Measurements from ENCODE around the gene PROSER3.
"Not testable (repeated sequence)": the region's sequence is repeated elsewhere in the genome, so short reads cannot be mapped to it uniquely, and the experiment has no call there.

Gene PROSER3

DNA sequence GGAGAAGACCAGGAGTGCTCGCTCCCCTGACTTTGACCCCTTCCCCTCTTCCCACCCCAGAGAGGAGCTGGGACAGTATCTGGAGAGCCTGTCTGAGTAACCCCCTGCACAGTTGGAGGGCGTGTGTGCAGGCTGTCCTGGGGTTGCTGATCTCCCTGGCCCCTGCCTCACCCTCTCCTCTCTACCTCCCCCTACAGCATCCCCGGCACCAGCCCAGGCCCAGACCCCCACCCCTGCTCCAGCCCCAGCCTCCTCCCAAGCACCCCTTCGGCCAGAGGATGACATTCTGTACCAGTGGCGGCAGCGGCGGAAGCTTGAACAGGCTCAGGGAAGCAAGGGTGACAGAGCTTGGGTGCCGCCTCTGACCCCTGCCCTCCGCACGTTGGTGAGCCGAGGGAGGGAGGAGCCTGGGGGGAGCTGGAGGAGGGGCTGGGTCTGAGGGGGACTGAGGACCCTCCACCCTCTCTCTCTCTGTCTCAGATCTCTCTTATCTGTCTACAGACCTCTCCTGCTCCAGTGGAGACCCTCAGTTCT lies 8.7 kb downstream of the PROSER3 start:
- intact Hi-C loops (cut with DNase I; ENCODE audit: low total_unique reads), result no loop called here
- no peak overlapping the region for H3K27ac ChIP-seq
- H3K9me3 ChIP-seq, result no peaks in the 10 kb centered on the region
- no peak overlapping the region for H3K4me3 ChIP-seq
- no peaks in the 10 kb centered on the region for H3K4me1 ChIP-seq
- no peaks in the 10 kb centered on the region for H3K27me3 ChIP-seq
- DNase-seq, result no peak
- H3K36me3 ChIP-seq, result peaks cover 4 to 70% (median 24%) of the 10 kb centered on the region in 3 donors
- TF ChIP-seq, protein P1, sequence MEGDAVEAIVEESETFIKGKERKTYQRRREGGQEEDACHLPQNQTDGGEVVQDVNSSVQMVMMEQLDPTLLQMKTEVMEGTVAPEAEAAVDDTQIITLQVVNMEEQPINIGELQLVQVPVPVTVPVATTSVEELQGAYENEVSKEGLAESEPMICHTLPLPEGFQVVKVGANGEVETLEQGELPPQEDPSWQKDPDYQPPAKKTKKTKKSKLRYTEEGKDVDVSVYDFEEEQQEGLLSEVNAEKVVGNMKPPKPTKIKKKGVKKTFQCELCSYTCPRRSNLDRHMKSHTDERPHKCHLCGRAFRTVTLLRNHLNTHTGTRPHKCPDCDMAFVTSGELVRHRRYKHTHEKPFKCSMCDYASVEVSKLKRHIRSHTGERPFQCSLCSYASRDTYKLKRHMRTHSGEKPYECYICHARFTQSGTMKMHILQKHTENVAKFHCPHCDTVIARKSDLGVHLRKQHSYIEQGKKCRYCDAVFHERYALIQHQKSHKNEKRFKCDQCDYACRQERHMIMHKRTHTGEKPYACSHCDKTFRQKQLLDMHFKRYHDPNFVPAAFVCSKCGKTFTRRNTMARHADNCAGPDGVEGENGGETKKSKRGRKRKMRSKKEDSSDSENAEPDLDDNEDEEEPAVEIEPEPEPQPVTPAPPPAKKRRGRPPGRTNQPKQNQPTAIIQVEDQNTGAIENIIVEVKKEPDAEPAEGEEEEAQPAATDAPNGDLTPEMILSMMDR (IDR thresholded peaks at IDR 0.05), result no peak

DNA sequence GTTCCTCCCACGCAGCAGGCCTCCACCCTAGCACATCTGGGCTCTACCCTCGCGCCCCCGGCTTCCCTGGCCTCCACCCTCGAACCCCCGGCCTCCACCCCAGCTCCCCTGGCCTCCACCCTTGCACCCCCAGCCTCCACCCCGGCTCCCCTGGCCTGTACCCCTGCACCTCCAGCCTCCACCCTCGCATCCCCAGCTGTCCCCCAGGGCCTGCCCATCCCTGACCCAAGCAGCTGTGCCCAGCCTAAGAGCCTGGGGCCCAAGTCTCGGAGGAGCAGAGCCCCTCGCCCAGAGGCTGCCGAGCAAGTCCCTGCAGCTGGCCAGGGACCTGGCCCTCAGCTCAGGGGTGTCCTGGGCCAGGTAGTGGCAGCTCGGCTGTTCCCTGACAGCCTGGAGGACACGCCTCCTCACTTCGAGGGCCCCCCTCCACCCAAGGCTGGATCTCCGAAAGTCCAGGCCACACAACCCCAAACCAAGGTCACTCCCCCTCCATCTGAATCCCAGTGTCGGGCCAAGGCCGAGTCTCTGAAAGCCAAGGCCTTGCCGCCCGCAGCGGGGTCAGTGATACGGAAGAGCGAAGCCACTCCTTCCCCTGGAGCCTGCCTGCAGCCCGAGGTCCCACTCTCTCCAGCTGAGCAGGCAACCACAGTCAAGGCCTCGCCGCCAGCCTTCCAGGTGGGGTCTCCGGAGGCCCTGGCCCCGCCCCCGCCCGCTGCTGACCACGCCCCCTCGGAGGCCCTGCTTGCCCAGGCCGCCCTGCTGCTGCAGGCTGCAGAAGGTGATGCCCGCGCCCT lies 9.5 kb downstream of the PROSER3 start:
- peaks cover 4 to 62% (median 17%) of the 10 kb centered on the region in 3 donors for H3K36me3 ChIP-seq
- TF ChIP-seq, protein P1 (IDR thresholded peaks at IDR 0.05), result no peak
- H3K4me3 ChIP-seq, result no peak overlapping the region
- no peak overlapping the region for H3K27ac ChIP-seq
- intact Hi-C loops (cut with DNase I; ENCODE audit: low total_unique reads), result no loop called here
- DNase-seq, result no peak
- no peaks in the 10 kb centered on the region for H3K9me3 ChIP-seq
- H3K27me3 ChIP-seq, result no peaks in the 10 kb centered on the region
- no peaks in the 10 kb centered on the region for H3K4me1 ChIP-seq

GRCh38 chr19:35768082-35768421 lies 10.1 kb downstream of the PROSER3 start:
- Histone ChIP-seq H3K4me3 (no peak overlapping the region), H3K27ac (no peak overlapping the region), H3K9me3 (no peaks in the 10 kb centered on the region), H3K27me3 (no peaks in the 10 kb centered on the region), H3K36me3 (peaks cover 4 to 57% (median 17%) of the 10 kb centered on the region in 3 donors), H3K4me1 (no peaks in the 10 kb centered on the region)
- DNase-seq, result no peak
- TF ChIP-seq, protein P1 (IDR thresholded peaks at IDR 0.05), result no peak
- intact Hi-C loops (cut with DNase I; ENCODE audit: low total_unique reads), result no loop called here

DNA sequence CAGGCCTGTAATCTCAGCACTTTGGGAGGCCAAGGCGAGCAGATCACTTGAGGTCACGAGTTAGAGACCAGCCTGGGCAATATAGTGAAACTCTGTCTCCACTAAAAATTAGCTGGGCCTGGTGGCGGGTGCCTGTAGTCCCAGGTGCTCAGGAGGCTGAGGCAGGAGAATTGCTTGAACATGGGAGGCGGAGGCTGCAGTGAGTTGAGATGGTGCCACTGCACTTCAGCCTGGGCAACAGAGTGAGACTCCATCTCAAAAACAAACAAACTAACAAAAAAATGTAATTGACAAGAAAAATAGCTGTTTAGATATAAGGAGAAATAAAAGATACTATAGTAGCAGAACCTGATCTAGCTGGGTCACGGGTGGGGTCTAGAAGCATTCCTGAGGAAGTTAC lies 14.4 kb downstream of the PROSER3 start:
- H3K27ac ChIP-seq; H3K4me3 ChIP-seq; H3K9me3 ChIP-seq; intact Hi-C loops (cut with DNase I; ENCODE audit: low total_unique reads); H3K27me3 ChIP-seq; DNase-seq: not testable (repeated sequence)
- Histone ChIP-seq H3K4me1 (peaks cover 0 to 19% (median 15%) of the 10 kb centered on the region in 4 donors), H3K36me3 (peaks cover 0 to 14% (median 0%) of the 10 kb centered on the region in 3 donors)

DNA sequence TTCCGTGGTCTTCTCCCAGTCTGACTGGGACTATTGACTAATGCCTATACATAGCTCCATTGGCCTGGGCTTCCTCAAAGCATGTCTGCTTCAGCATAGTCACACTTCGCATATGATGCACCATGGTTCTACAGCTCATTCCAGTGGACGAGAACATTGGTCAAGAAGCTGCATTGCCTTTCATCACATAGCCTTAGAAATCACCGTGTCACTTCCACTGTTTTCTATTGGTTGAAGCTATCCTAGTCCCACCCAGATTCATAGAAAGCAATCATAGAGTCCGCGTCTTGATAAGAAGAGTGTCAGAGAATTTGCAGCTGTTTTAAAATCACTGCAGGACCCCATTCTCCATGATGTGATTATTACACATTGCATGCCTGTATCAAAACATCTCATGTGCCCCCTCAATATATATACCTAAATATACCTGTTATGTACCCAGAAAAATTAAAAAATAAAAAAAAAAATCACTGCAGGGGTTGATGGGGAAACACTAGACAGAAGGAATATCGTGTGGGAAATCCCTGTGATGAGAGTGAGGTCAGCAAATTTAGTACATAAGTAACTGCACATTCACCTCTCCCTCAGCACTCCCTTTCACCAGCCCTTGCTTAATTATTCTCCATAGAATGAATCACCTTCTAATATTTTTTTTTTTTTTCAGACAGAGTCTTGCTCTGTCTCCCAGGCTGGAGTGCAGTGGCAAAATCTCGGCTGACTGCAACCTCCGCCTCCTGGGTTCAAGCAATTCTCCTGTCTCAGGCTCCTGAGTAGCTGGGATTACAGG lies 15.2 kb downstream of the PROSER3 start:
- Histone ChIP-seq H3K27ac (no peak overlapping the region), H3K9me3 (no peaks in the 10 kb centered on the region), H3K4me1 (peaks cover 0 to 19% (median 15%) of the 10 kb centered on the region in 4 donors), H3K36me3 (peaks cover 0 to 15% (median 0%) of the 10 kb centered on the region in 3 donors), H3K4me3 (no peak overlapping the region), H3K27me3 (no peaks in the 10 kb centered on the region)
- intact Hi-C loops (cut with DNase I; ENCODE audit: low total_unique reads), result no loop called here
- TF ChIP-seq, protein P1 (IDR thresholded peaks at IDR 0.05), result no peak
- no peak for DNase-seq

Measured in tibial artery (tissue), 4 donors.